Measurements from ENCODE around the gene TUBD1.

The TUBD1 gene

DNA sequence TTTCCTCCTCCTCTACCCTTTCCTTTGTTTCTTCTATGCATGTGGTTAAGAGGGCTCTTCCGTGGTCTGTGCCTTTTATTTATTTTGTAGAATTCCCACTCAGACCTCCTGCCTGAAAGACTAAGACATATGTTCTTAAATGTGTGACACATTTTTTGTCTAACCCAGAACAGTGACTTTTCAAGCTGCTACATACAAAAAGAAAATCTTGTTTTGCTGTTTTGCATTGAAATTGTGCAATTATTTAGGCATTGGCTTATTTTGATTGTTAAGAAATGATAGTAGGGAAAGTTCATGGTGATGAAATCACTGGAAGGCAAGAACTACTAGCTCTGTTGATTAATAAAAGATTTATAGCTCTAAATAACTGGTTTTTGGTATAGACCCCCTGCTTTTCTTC, 76.8 kb downstream of the TUBD1 start:
- TF ChIP-seq, protein P1, sequence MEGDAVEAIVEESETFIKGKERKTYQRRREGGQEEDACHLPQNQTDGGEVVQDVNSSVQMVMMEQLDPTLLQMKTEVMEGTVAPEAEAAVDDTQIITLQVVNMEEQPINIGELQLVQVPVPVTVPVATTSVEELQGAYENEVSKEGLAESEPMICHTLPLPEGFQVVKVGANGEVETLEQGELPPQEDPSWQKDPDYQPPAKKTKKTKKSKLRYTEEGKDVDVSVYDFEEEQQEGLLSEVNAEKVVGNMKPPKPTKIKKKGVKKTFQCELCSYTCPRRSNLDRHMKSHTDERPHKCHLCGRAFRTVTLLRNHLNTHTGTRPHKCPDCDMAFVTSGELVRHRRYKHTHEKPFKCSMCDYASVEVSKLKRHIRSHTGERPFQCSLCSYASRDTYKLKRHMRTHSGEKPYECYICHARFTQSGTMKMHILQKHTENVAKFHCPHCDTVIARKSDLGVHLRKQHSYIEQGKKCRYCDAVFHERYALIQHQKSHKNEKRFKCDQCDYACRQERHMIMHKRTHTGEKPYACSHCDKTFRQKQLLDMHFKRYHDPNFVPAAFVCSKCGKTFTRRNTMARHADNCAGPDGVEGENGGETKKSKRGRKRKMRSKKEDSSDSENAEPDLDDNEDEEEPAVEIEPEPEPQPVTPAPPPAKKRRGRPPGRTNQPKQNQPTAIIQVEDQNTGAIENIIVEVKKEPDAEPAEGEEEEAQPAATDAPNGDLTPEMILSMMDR (IDR thresholded peaks at IDR 0.05; ENCODE audit: extremely low read depth, insufficient read depth, missing control alignments) = no peak
- DNase-seq (ENCODE audit: low spot score) = no peak
- in situ Hi-C loops (cut with MboI; ENCODE audit: low pct_unique_long_range_greater_than_20kb, low sequenced_read_pairs, unreplicated experiment) = no loop called here

DNA sequence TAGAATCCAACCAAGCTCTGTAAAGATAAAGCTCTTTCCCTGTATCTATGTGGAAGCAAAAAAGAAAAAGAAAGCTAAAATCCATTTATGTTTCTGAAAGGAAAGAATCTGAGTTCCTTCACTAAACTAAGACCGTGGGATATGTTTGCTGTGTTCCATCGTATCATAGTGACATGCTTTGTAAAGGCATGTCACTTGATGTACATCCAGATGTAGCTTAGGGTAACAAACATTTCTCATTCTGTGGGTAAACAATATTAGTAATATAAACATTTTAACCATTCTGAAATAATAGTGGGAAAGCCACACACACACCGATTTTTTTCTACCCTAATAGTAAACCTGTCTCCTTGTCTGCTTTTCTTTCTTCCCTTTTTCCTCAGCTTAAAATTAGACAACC, 78.1 kb downstream of the TUBD1 start:
- TF ChIP-seq, protein P1 (IDR thresholded peaks at IDR 0.05; ENCODE audit: extremely low read depth, insufficient read depth, missing control alignments) = no peak
- DNase-seq (ENCODE audit: low spot score) = no peak
- in situ Hi-C loops (cut with MboI; ENCODE audit: low pct_unique_long_range_greater_than_20kb, low sequenced_read_pairs, unreplicated experiment) = no loop called here

DNA sequence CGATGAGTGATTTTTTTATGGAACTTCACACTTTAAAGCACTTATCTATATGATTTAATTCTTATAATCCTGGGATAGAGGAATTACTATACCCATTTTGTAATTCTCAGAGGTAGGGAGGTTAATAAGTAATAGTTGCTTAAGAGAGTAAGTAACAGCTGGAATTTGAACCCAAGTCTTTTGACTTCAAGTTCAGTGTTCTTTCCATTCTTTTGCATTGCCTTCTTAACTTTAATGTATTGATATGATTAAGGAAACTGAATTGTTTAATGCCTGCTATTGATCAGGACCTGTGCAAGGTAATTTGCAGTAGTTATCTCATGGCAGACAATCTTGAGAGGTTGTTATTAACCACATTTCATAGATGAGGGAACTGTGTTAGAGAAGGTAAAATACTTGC, 78.5 kb downstream of the TUBD1 start:
- no peak for DNase-seq (ENCODE audit: low spot score)
- in situ Hi-C loops (cut with MboI; ENCODE audit: low pct_unique_long_range_greater_than_20kb, low sequenced_read_pairs, unreplicated experiment) = no loop called here
- TF ChIP-seq, protein P1 (IDR thresholded peaks at IDR 0.05; ENCODE audit: extremely low read depth, insufficient read depth, missing control alignments) = no peak

DNA sequence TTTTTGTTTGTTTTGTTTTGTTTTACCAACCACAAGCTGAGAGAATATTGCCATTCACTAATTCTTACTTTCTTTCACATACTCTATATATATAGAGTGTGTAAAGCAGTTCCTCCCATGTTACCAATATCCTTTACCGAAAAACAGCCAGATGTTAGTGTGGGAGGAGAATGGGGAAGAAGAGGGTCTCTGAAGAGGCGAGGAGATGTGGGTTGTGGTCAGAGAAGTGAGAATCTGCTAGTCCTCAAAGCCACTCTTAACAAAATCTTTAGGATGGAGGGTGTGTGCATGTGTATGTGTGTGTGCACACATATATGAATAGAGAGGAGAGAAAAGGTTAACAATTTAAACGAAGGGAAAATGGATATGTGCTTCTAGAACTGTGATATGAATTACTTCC, 80.6 kb downstream of the TUBD1 start:
- in situ Hi-C loops (cut with MboI; ENCODE audit: low pct_unique_long_range_greater_than_20kb, low sequenced_read_pairs, unreplicated experiment) = no loop called here
- TF ChIP-seq, protein P1 (IDR thresholded peaks at IDR 0.05; ENCODE audit: extremely low read depth, insufficient read depth, missing control alignments) = no peak

DNA sequence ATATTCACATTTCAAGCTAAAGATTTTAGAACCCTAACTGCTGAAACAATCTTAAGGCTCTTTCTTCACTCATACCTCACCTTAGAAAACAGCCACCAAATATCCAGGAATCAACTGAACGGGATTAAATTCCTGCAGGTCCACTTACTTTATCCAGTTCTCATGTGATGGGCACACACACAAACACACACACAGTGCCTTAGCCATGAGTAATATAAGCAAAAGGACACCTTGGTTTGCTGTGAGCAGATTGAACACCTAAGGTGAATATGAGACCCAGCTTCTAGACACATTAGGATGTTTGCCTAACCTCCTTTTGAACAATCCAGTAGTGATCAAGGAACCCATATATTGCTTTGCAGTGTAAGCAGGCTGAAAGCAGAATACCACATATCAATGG, 81.5 kb downstream of the TUBD1 start:
- in situ Hi-C loops (cut with MboI; ENCODE audit: low pct_unique_long_range_greater_than_20kb, low sequenced_read_pairs, unreplicated experiment) = no loop called here

More for the DNA sequence above, 80.6 kb downstream of the TUBD1 start:
- DNase-seq (ENCODE audit: low spot score) = no peak

DNA sequence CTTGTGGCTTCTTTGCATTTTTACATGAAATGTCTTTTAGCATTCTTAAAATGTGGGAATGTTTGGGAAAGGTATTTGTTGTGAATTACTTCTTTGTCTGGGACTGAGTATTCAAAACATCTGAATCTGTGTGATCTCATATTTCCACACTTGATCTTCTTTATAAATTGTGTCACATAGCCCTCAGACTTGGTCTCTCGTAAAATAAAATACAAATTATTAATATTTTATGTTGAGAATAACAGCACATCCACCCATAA, 81.9 kb downstream of the TUBD1 start:
- TF ChIP-seq, protein P1 (IDR thresholded peaks at IDR 0.05; ENCODE audit: extremely low read depth, insufficient read depth, missing control alignments) = no peak
- DNase-seq (ENCODE audit: low spot score) = no peak
- in situ Hi-C loops (cut with MboI; ENCODE audit: low pct_unique_long_range_greater_than_20kb, low sequenced_read_pairs, unreplicated experiment) = no loop called here

More for the DNA sequence above, 81.5 kb downstream of the TUBD1 start:
- no peak for DNase-seq (ENCODE audit: low spot score)
- TF ChIP-seq, protein P1 (IDR thresholded peaks at IDR 0.05; ENCODE audit: extremely low read depth, insufficient read depth, missing control alignments) = no peak
